ENCODE results near the gene LEMD3.

Gene LEMD3

DNA sequence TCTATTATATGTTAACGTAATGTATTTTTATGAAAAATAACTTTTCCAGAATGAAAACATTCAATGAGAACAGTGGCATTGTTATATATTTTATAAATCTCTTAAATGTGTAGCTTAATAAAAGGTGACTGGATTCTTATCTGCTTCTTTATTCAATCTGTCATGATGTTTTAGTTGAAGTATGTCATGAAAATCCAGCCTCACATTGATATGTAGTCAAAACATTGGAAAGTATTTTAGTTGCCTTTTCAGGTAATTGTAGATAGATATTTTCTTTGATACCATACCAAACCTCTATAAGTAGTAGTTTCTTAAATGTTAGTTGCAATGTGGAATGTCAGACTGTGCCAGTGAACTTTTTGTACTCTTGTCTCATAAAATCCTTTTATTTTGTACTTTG is 67.8 kb downstream of the LEMD3 start:
- DNase-seq (ENCODE audit: low read depth, low spot score), result no peak
- peaks cover 11% of the 10 kb centered on the region for H3K36me3 ChIP-seq (ENCODE audit: insufficient read depth, low read length)
- no peak overlapping the region for H3K9ac ChIP-seq (ENCODE audit: insufficient read length)
- no peak for TF ChIP-seq FOXP2 (optimal IDR thresholded peaks at IDR 0.05; ENCODE audit: control extremely low read depth, extremely low read length, insufficient read depth)
- TF ChIP-seq POLR2AphosphoS5 (IDR thresholded peaks at IDR 0.05; ENCODE audit: borderline replicate concordance, low read depth, low read length), result no peak
- TF ChIP-seq EZH2 (IDR thresholded peaks at IDR 0.05), result no peak
- H3K4me3 ChIP-seq, result no peak overlapping the region
- H3K27ac ChIP-seq, result no peak overlapping the region
- H3K9me3 ChIP-seq (ENCODE audit: low read depth, low read length), result no peaks in the 10 kb centered on the region

DNA sequence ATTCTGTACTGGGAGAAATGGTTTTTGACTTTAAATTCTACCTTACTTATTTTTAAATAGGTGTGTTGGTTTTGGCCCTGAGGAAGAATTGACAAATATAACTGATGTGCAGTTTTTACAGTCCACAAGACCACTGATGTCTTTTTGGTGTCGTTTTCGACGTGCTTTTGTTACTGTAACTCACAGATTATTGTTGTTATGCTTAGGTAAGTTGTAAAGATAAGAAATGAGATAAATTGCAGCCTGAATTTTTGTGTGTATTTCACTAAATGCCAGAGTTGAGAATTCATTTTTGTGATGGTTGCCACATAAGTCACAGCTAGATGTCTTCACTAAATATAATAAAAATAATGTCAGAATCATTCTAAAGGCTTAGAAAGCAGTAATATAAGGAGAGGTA is 69.2 kb downstream of the LEMD3 start:
- no peak overlapping the region for H3K27ac ChIP-seq
- no peak overlapping the region for H3K4me3 ChIP-seq
- no peak overlapping the region for H3K9ac ChIP-seq (ENCODE audit: insufficient read length)
- peaks cover 19% of the 10 kb centered on the region for H3K36me3 ChIP-seq (ENCODE audit: insufficient read depth, low read length)
- TF ChIP-seq EZH2 (IDR thresholded peaks at IDR 0.05), result no peak
- TF ChIP-seq FOXP2 (optimal IDR thresholded peaks at IDR 0.05; ENCODE audit: control extremely low read depth, extremely low read length, insufficient read depth), result no peak
- H3K9me3 ChIP-seq (ENCODE audit: low read depth, low read length), result no peaks in the 10 kb centered on the region
- no peak for DNase-seq (ENCODE audit: low read depth, low spot score)

- Histone ChIP-seq H3K27ac (no peak overlapping the region), H3K9ac (ENCODE audit: insufficient read length) (no peak overlapping the region), H3K9me3 (ENCODE audit: low read depth, low read length) (no peaks in the 10 kb centered on the region), H3K36me3 (ENCODE audit: insufficient read depth, low read length) (peaks cover 20% of the 10 kb centered on the region), H3K4me3 (no peak overlapping the region)
- TF ChIP-seq FOXP2 (optimal IDR thresholded peaks at IDR 0.05; ENCODE audit: control extremely low read depth, extremely low read length, insufficient read depth) (no peak), EZH2 (IDR thresholded peaks at IDR 0.05) (no peak), POLR2AphosphoS5 (IDR thresholded peaks at IDR 0.05; ENCODE audit: borderline replicate concordance, low read depth, low read length) (no peak)
- no peak for DNase-seq (ENCODE audit: low read depth, low spot score)
Measured at GRCh38 chr12:65248656-65249633, 79.6 kb downstream of the LEMD3 start.

DNA sequence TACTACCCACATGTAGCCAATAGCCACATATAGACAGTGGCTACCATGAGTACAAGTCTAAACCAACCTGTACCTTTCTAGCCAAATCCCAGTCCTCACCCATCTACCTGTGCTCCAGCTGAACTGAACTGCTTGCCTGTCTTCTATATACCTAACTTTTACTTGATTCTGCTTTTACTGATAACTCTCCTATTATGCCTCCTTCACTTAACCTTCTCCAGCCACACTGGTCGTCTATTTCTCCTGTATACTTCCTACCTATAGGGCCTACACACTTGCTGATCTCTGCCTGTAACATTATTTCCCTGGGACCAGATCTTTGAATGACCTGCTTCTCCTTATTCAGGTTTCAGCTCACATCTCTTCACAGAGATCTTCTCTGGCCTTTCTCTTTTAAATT is 83.1 kb downstream of the LEMD3 start:
- Histone ChIP-seq H3K9ac (ENCODE audit: insufficient read length) (no peak overlapping the region), H3K27ac (no peak overlapping the region), H3K4me3 (no peak overlapping the region), H3K36me3 (ENCODE audit: insufficient read depth, low read length) (peaks cover 3% of the 10 kb centered on the region; the same call in 1 of the 2 replicates), H3K9me3 (ENCODE audit: low read depth, low read length) (no peaks in the 10 kb centered on the region)
- TF ChIP-seq EZH2 (IDR thresholded peaks at IDR 0.05) (no peak), POLR2AphosphoS5 (IDR thresholded peaks at IDR 0.05; ENCODE audit: borderline replicate concordance, low read depth, low read length) (no peak), FOXP2 (optimal IDR thresholded peaks at IDR 0.05; ENCODE audit: control extremely low read depth, extremely low read length, insufficient read depth) (no peak)
- DNase-seq (ENCODE audit: low read depth, low spot score), result no peak

DNA sequence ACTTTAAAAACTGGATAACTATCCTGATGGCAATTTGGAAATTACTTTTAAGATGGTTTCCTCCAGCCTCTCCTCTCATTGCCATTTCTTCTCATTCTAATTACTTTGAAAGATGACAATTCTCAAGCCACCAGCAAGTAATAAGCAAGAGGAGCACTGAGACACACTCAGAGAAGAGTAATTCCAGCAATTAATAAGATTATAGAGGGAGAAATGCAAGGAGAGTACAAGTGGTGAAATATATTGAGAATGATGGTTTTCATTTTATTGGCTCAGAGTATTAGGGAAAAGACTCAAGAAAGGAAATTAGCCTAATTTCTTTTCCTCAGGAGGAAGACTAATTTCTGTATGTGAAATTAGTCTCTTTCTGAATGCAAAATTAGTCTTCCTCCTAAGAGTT is 88.6 kb downstream of the LEMD3 start:
- Histone ChIP-seq H3K9ac (ENCODE audit: insufficient read length) (no peak overlapping the region), H3K4me3 (no peak overlapping the region)

GRCh38 chr12:65259501-65259900 is 90.1 kb downstream of the LEMD3 start:
- H3K27ac ChIP-seq, result no peak overlapping the region
- no peak for DNase-seq (ENCODE audit: low read depth, low spot score)
- H3K36me3 ChIP-seq (ENCODE audit: insufficient read depth, low read length), result no peaks in the 10 kb centered on the region
- no peak overlapping the region for H3K9ac ChIP-seq (ENCODE audit: insufficient read length)
- H3K4me3 ChIP-seq, result no peak overlapping the region
- H3K9me3 ChIP-seq (ENCODE audit: low read depth, low read length), result no peaks in the 10 kb centered on the region
- TF ChIP-seq POLR2AphosphoS5 (IDR thresholded peaks at IDR 0.05; ENCODE audit: borderline replicate concordance, low read depth, low read length) (no peak), EZH2 (IDR thresholded peaks at IDR 0.05) (no peak), FOXP2 (optimal IDR thresholded peaks at IDR 0.05; ENCODE audit: control extremely low read depth, extremely low read length, insufficient read depth) (no peak)

More for the DNA sequence above, 88.6 kb downstream of the LEMD3 start:
- Histone ChIP-seq H3K9me3 (ENCODE audit: low read depth, low read length) (no peaks in the 10 kb centered on the region), H3K27ac (no peak overlapping the region), H3K36me3 (ENCODE audit: insufficient read depth, low read length) (no peaks in the 10 kb centered on the region)
- TF ChIP-seq EZH2 (IDR thresholded peaks at IDR 0.05), result no peak
- DNase-seq (ENCODE audit: low read depth, low spot score), result no peak

DNA sequence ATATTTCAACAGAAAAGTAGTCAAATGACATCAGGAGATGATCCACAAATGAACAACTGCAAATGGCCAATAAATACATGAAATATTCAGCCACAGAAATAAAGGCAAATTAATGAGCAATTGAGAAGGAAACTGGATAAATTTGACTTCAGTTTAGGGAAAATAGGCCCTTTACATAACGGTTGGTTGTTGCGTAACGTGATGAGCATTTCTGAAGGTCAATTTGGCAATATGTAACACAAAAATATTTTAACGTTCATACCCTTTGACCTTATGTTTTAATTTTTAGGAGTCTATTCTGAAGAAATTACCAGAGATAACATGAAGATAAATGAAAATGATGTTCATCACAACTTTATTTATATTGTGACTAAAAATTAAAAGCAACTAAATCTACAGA is 94.4 kb downstream of the LEMD3 start:
- no peak for DNase-seq (ENCODE audit: low read depth, low spot score)
- Histone ChIP-seq H3K4me3 (no peak overlapping the region), H3K36me3 (ENCODE audit: insufficient read depth, low read length) (no peaks in the 10 kb centered on the region), H3K9me3 (ENCODE audit: low read depth, low read length) (no peaks in the 10 kb centered on the region), H3K9ac (ENCODE audit: insufficient read length) (no peak overlapping the region), H3K27ac (no peak overlapping the region)
- no peak for TF ChIP-seq FOXP2 (optimal IDR thresholded peaks at IDR 0.05; ENCODE audit: control extremely low read depth, extremely low read length, insufficient read depth)
- TF ChIP-seq POLR2AphosphoS5 (IDR thresholded peaks at IDR 0.05; ENCODE audit: borderline replicate concordance, low read depth, low read length), result no peak
- TF ChIP-seq EZH2 (IDR thresholded peaks at IDR 0.05), result no peak

GRCh38 chr12:65266408-65266807 is 97.0 kb downstream of the LEMD3 start:
- TF ChIP-seq EZH2 (IDR thresholded peaks at IDR 0.05) (no peak), FOXP2 (optimal IDR thresholded peaks at IDR 0.05; ENCODE audit: control extremely low read depth, extremely low read length, insufficient read depth) (no peak), POLR2AphosphoS5 (IDR thresholded peaks at IDR 0.05; ENCODE audit: borderline replicate concordance, low read depth, low read length) (no peak)
- Histone ChIP-seq H3K9me3 (ENCODE audit: low read depth, low read length) (no peaks in the 10 kb centered on the region), H3K27ac (no peak overlapping the region), H3K4me3 (no peak overlapping the region), H3K9ac (ENCODE audit: insufficient read length) (no peak overlapping the region), H3K36me3 (ENCODE audit: insufficient read depth, low read length) (no peaks in the 10 kb centered on the region)
- no peak for DNase-seq (ENCODE audit: low read depth, low spot score)

DNA sequence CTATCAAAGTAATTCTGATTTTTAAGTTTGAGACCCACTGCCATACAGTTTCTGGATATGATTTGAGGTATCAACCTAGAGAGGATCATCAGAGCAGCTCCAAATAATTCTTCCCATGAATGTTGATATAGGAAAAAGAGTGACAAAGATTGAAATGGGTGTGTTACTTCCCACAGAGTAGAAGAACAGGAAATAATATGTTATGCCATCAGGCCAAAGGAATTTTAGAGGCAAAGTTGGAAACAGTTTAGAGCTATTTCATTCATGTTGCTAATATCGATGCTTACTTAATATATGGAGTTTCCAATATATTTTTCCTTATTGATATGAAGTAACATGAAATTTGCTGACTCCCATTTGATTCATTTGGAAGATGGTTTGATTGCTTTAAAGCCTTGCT is 100.2 kb downstream of the LEMD3 start:
- Histone ChIP-seq H3K9me3 (ENCODE audit: low read depth, low read length) (no peaks in the 10 kb centered on the region), H3K36me3 (ENCODE audit: insufficient read depth, low read length) (no peaks in the 10 kb centered on the region), H3K27ac (no peak overlapping the region), H3K9ac (ENCODE audit: insufficient read length) (no peak overlapping the region), H3K4me3 (no peak overlapping the region)
- TF ChIP-seq POLR2AphosphoS5 (IDR thresholded peaks at IDR 0.05; ENCODE audit: borderline replicate concordance, low read depth, low read length) (no peak), FOXP2 (optimal IDR thresholded peaks at IDR 0.05; ENCODE audit: control extremely low read depth, extremely low read length, insufficient read depth) (no peak), EZH2 (IDR thresholded peaks at IDR 0.05) (no peak)
- DNase-seq (ENCODE audit: low read depth, low spot score), result no peak
